HG03520 (cell line): Measurements from ENCODE around the gene SLC66A1.

Source experiments
- ATAC-seq: cut with Tn5 transposase; IDR thresholded peaks from one replicate; pipeline ENCODE4 v1.9.1; 2021; ENCODE audit warnings: mild to moderate bottlenecking, moderate library complexity; ENCODE audit not compliant: unreplicated experiment

SLC66A1 gene

GRCh38 chr1:19375631-19376400, 63.7 kb downstream of the SLC66A1 start:
- no peak for ATAC-seq

GRCh38 chr1:19376428-19377372, 64.6 kb downstream of the SLC66A1 start:
- no peak for ATAC-seq

GRCh38 chr1:19377812-19378718, 65.9 kb downstream of the SLC66A1 start:
- no peak for ATAC-seq
